Keratinocyte (primary cell): ENCODE data around the gene SLC17A7.

Source experiments
- CTCF ChIP-seq, 3 experiments: IDR thresholded peaks in 1 of 3; conservative IDR thresholded peaks in 1 of 3; optimal IDR thresholded peaks in 1 of 3; 2 replicates in 2 of 3; 3 replicates in 1 of 3; pipeline versions ENCODE3 to v1.5.1; 2011; ENCODE audit warnings: low read length in 3 of 3, mild to moderate bottlenecking in 3 of 3, moderate library complexity in 2 of 3, control low read depth in 1 of 3, inconsistent platforms in 1 of 3; ENCODE audit not compliant: insufficient read depth in 2 of 3; ENCODE audit errors: extremely low read depth in 1 of 3
- EZH2 ChIP-seq: IDR thresholded peaks from one replicate; pipeline ENCODE4 v1.6.1; 2012; ENCODE audit warnings: inconsistent platforms, mild to moderate bottlenecking, low read length, moderate library complexity

GRCh38 chr19:49425178-49425577 is 16.1 kb downstream of the SLC17A7 start, which contains the start of gene GFY:
- no peak for TF ChIP-seq CTCF (optimal IDR thresholded peaks at IDR 0.05 in 1 of 3, IDR thresholded peaks at IDR 0.05 in 1 of 3, conservative IDR thresholded peaks at IDR 0.05 in 1 of 3; ENCODE audit: extremely low read depth in 1 of 3, insufficient read depth in 2 of 3, low read length in 3 of 3)
- no peak for TF ChIP-seq EZH2
